Heart right ventricle (tissue), 16 donors: Measurements from ENCODE around the gene SEC14L3. TPM values are rescaled to one million over a fixed set of nuclear protein-coding genes. Genes with fewer than 3 reads are reported as not detected.

ENCODE experiments used
- ATAC-seq, 8 donors: fragments of 200-7000 bp; cut with Tn5 transposase; one replicate each; pipeline ENCODE4 v1.9.1; 2020; ENCODE audit warnings: mild to moderate bottlenecking in 8 of 8, moderate library complexity in 8 of 8, moderate number of reproducible peaks in 1 of 8
- DNase-seq, 2 donors: peaks; one replicate each; pipeline ENCODE4 v3.0.0-alpha.2; 2020
- H3K27ac ChIP-seq, 10 donors: fragments of 200-600 bp; sonication (generic) in 2 of 10; one replicate each; pipeline versions ENCODE4 v1.5.0 to v1.8.0; 2020 to 2022; ENCODE audit warnings: mild to moderate bottlenecking in 3 of 10
- H3K27me3 ChIP-seq, 7 donors: fragments of 200-600 bp; one replicate each; pipeline ENCODE4 v1.8.0; 2021 to 2022; ENCODE audit warnings: mild to moderate bottlenecking in 2 of 7
- H3K36me3 ChIP-seq, 9 donors: fragments of 200-600 bp; sonication (generic) in 1 of 9; one replicate each; pipeline versions ENCODE4 v1.5.0 to v1.8.0; 2020 to 2022; ENCODE audit warnings: mild to moderate bottlenecking in 2 of 9
- H3K4me1 ChIP-seq, 9 donors: fragments of 200-600 bp; sonication (generic) in 1 of 9; one replicate each; pipeline versions ENCODE4 v1.5.0 to v1.8.0; 2020 to 2022; ENCODE audit warnings: mild to moderate bottlenecking in 4 of 9
- H3K4me3 ChIP-seq, 10 donors: fragments of 200-600 bp; sonication (generic) in 2 of 10; one replicate each; pipeline versions ENCODE4 v1.5.0 to v1.8.0; 2020 to 2022; ENCODE audit warnings: mild to moderate bottlenecking in 7 of 10, moderate library complexity in 2 of 10
- H3K9me3 ChIP-seq, 11 donors: fragments of 200-600 bp in 10 of 11; sonication (generic) in 2 of 11; one replicate each; pipeline versions ENCODE4 v1.5.0 to v1.8.0; 2013 to 2022; ENCODE audit warnings: mild to moderate bottlenecking in 2 of 11, control low read depth in 1 of 11, moderate library complexity in 1 of 11
- WGBS, 2 donors: extraction: QIAGEN DNeasy Blood & Tissue Kit; methylation state at CpG; one replicate each; pipeline ENCODE4 v1.1.7; 2013; ENCODE audit warnings: inconsistent platforms in 1 of 2; 5-methylcytosine and 5-hydroxymethylcytosine counted together
- intact Hi-C, 10 donors: fragments of 100-400 bp; cut with DNase I; formaldehyde crosslinking; loops; one replicate each; pipeline versions ENCODE4 v1.11.1 to v1.14.2; 2022
- long read RNA-seq, 3 donors: library from polyadenylated mRNA; unstranded; transcript quantifications; one replicate each; pipeline ENCODE4 v2.0.0, GENCODE V29; 2020 to 2021
- polyA plus RNA-seq, 2 donors: library from polyadenylated mRNA; stranded (reverse); fragments of 200-250 nt; gene quantifications; one replicate each; pipeline ENCODE4 v1.2.3, GENCODE V29; 2013
- total RNA-seq, 10 donors: library from RNA; stranded (reverse); fragmentation: NEBNext Ultra II Directional in 3 of 10; extraction: Animal tissue kit (Norgen Biotek cat#: 25700) in 3 of 10; gene quantifications; one replicate each; pipeline versions ENCODE4 v1.2.1 to v1.2.4, GENCODE V29; 2021 to 2023
- TF ChIP-seq, protein P1 (sequence below), 9 donors: fragments of 200-600 bp; sonication (generic) in 2 of 9; IDR thresholded peaks; one replicate each; pipeline versions ENCODE4 v1.5.0 to v1.8.0; 2021 to 2022; ENCODE audit warnings: antibody characterized with exemption in 9 of 9, mild to moderate bottlenecking in 5 of 9, moderate library complexity in 1 of 9
- donor health status: Arrhythmogenic right ventricular cardiomyopathy.
- donor health status: ischemic (EF 13 %, LVEDD 7.1; RV severe dilation, severe dysfunction).
- donor health status: healthy with polysubstance abuse.
- donor health status: DM: no; HTN: yes; CAD: no.
- donor health status: DM: no; HTN: no; CAD: no.
- donor health status: ischemic (EF 25% LVEDD 6.9; RV normal size, moderate dysfunction).
- donor health status: ischemic (EF 25% LVEDD 5.7; RV mildly dilated, moderate dysfunction).
- donor health status: healthy.
- donor health status: DM: yes; HTN: yes; CAD: no.
- donor health status: Ischemic cardiomyopathy.
- donor health status: ischemic (EF 35%, LVEDD 5.7; RV mildly dilated, moderate dysfunction).
- donor health status: nonischemic (EF 11% LVEDD 7.7; RV severe dilation, severe dysfunction).
- donor health status: DM: yes; HTN: yes; CAD: no.
- donor health status: PGD.
- donor health status: ischemic (EF 29% LVEDD 5.4; RV normal size, mild dysfunction).
- donor health status: nonischemic (EF 23%, LVEDD 6.1; RV moderate dilation, normal function).

Gene SEC14L3
- total RNA-seq (not detected), polyA plus RNA-seq (not detected)
- long read RNA-seq, donor 1, result 0 reads
- long read RNA-seq, donor 2, result 0 reads
- long read RNA-seq, donor 3, result 0 reads

DNA sequence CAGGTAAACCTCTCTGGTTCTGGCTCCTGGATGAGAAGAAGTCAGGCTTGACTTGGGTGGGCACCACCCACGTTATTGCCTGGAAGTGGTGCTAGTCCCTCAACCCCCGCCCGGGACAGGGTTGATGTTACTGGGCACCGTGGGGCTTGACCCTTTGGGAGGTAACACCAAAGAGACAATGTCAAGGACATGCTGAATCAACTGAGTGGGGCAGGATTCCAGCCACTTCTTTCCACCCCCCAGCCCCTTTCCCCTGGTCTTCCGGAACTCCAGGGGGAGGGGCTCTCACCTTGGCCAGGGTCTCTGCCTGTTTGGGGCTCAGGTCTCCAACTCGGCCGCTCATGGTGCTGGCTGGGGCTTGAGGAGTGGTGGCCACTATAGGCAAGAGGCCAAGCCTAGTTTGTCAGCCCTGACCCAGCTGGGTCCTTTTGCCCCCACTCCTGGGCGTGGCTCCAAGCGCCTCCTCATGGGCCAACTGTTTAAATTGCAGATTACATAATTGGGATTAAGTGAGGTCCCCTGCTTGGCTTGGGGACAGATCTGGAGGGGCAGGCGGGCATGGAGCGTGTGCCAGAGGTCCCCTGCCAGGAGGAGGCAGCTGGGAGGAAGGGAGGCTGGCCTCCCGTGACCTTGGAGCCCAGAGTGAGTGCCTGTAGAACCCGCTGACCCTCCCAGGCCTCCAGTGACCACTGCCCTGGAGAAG is at the start of gene SEC14L3:
Gene SEC14L3 (minus strand): TSS at position 402 of the 703 bp plus-strand sequence. CDS start 59 bp downstream, at position 343.
- no peak within 1 kb of the TSS for H3K27ac ChIP-seq
- H3K4me1 ChIP-seq, result no peaks in the 10 kb centered on the region
- peaks cover 0 to 64% (median 28%) of the 10 kb centered on the region in 7 donors for H3K27me3 ChIP-seq
- 59 to 60% methylated on average over 13 of the region's 13 CpGs for WGBS, 2 donors
- ATAC-seq (no peak), DNase-seq (no peak)
- no peak within 1 kb of the TSS for H3K4me3 ChIP-seq
- TF ChIP-seq, protein P1, sequence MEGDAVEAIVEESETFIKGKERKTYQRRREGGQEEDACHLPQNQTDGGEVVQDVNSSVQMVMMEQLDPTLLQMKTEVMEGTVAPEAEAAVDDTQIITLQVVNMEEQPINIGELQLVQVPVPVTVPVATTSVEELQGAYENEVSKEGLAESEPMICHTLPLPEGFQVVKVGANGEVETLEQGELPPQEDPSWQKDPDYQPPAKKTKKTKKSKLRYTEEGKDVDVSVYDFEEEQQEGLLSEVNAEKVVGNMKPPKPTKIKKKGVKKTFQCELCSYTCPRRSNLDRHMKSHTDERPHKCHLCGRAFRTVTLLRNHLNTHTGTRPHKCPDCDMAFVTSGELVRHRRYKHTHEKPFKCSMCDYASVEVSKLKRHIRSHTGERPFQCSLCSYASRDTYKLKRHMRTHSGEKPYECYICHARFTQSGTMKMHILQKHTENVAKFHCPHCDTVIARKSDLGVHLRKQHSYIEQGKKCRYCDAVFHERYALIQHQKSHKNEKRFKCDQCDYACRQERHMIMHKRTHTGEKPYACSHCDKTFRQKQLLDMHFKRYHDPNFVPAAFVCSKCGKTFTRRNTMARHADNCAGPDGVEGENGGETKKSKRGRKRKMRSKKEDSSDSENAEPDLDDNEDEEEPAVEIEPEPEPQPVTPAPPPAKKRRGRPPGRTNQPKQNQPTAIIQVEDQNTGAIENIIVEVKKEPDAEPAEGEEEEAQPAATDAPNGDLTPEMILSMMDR (IDR thresholded peaks at IDR 0.05), result no peak
- H3K36me3 ChIP-seq, result no peaks in the 10 kb centered on the region
- H3K9me3 ChIP-seq, result no peaks in the 10 kb centered on the region
- intact Hi-C loops, result no loop called here

DNA sequence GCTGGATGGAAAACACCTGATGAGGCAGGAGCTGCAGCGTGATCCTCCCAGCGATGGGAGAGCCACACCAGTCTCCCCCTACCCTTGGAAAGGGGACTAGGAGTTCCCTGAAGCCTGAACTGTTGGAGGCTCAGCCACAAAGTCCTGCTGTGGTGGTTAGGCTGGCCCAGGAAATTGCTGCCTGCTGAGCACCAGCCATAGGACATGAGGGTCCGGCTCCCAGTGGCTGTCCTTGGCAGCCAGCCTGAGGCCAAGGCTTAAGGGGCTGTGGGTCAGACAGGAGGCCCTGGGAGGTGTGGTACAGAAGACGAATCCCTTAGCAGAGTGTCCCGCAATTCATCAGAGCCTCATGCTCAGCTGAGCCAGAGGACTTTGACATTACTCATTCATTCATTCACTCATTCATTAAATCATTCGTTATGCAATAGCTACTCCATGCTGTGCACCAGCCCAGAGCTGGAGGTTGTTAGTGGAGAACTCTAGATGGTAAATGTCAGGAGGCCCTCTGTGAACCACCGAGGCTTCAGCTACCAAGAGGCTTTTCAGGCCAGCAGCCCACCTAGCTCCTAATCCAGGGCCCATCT is 48.1 kb upstream of the SEC14L3 start:
- H3K9me3 ChIP-seq, result no peaks in the 10 kb centered on the region

DNA sequence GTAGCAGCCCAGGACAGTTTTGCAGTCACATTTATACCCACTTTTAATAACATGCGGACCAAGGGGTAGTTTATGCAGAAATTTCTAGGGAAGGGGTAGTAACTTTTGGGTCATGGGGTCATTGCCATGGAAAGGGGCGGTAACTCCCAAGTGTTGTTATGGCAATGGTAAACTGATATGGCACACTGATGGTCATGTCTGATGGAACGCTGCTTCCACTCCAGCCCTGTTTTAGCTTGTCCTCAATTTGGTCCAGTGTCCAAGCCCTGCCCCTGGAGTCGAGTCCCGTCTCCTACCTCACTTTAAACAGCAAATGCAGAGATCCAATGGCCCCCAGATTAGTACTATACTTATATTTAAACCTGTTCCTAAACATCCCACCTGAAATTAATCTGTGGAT is 44.9 kb upstream of the SEC14L3 start:
- no peak overlapping the region for H3K27ac ChIP-seq
- TF ChIP-seq, protein P1 (IDR thresholded peaks at IDR 0.05), result no peak
- no peaks in the 10 kb centered on the region for H3K36me3 ChIP-seq
- ATAC-seq (no peak), DNase-seq (no peak)
- peaks cover 0 to 10% (median 0%) of the 10 kb centered on the region in 11 donors for H3K9me3 ChIP-seq
- H3K4me3 ChIP-seq, result no peak overlapping the region
- intact Hi-C loops, result no loop called here
- peaks cover 0 to 12% (median 0%) of the 10 kb centered on the region in 7 donors for H3K27me3 ChIP-seq
- no peaks in the 10 kb centered on the region for H3K4me1 ChIP-seq
- 89 to 91% methylated on average over 5 of the region's 5 CpGs for WGBS, 2 donors

More for the DNA sequence above, 48.1 kb upstream of the SEC14L3 start:
- ATAC-seq (no peak), DNase-seq (no peak)
- TF ChIP-seq, protein P1 (IDR thresholded peaks at IDR 0.05), result no peak
- H3K4me3 ChIP-seq, result no peak overlapping the region
- H3K27me3 ChIP-seq, result peaks cover 0 to 24% (median 3%) of the 10 kb centered on the region in 7 donors
- H3K36me3 ChIP-seq, result no peaks in the 10 kb centered on the region
- 79 to 81% methylated on average over 7 of the region's 7 CpGs for WGBS, 2 donors
- intact Hi-C loops, result no loop called here
- no peaks in the 10 kb centered on the region for H3K4me1 ChIP-seq
- H3K27ac ChIP-seq, result no peak overlapping the region

DNA sequence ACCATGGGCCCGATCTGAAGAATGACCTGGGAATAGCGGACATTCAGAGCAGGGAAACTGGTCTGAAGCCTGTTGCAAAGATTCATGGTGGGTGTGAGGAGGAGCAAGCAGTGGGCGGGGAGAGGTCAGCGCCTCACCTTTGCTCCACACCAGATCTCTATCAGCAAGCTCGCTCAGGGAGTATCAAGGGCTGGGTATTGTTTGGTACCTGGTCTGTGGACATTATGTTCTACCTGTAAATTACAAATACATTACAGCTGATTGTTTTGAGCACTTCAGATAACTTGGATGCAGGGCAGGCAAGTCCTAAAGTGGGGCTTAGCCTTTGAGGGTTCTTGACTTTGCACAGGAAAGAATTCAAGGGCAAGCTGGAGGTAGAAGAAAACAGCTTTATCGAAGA is 44.5 kb upstream of the SEC14L3 start:
- H3K4me1 ChIP-seq, result no peaks in the 10 kb centered on the region
- intact Hi-C loops, result no loop called here

More for the DNA sequence above, 44.5 kb upstream of the SEC14L3 start:
- ATAC-seq (no peak), DNase-seq (no peak)
- Histone ChIP-seq H3K36me3 (no peaks in the 10 kb centered on the region), H3K9me3 (peaks cover 0 to 12% (median 0%) of the 10 kb centered on the region in 11 donors), H3K27ac (no peak overlapping the region), H3K27me3 (peaks cover 0 to 8% (median 0%) of the 10 kb centered on the region in 7 donors), H3K4me3 (no peak overlapping the region)
- TF ChIP-seq, protein P1 (IDR thresholded peaks at IDR 0.05), result no peak
- 85 to 86% methylated on average over 6 of the region's 6 CpGs for WGBS, 2 donors
